H9 (cell line): ENCODE data around the gene PROKR1. TPM values are rescaled to one million over a fixed set of nuclear protein-coding genes. Genes with fewer than 3 reads are reported as not detected.

Experiments
- DNase-seq: peaks from one replicate; pipeline ENCODE4 v3.0.0-alpha.2; 2017
- H2AFZ ChIP-seq: one replicate; pipeline ENCODE4 v1.6.1; 2013; ENCODE audit warnings: mild to moderate bottlenecking, low read length, control low read depth, moderate library complexity
- H2AK5ac ChIP-seq: 2 replicates; pipeline ENCODE4 v1.6.1; 2013; ENCODE audit warnings: low read length, control low read depth, mixed read lengths; ENCODE audit not compliant: insufficient read length
- H2BK120ac ChIP-seq: one replicate; pipeline ENCODE4 v1.6.1; 2013; ENCODE audit warnings: low read depth, mild to moderate bottlenecking, low read length, control low read depth, inconsistent platforms; ENCODE audit not compliant: poor library complexity, severe bottlenecking
- H2BK12ac ChIP-seq: 2 replicates; pipeline ENCODE4 v1.6.1; 2013; ENCODE audit warnings: low read length, control low read depth, mixed read lengths, low read depth; ENCODE audit not compliant: insufficient read length
- H2BK15ac ChIP-seq: 2 replicates; pipeline ENCODE4 v1.6.1; 2013; ENCODE audit warnings: low read depth, low read length, control low read depth
- H2BK20ac ChIP-seq: one replicate; pipeline ENCODE4 v1.6.1; 2013; ENCODE audit warnings: low read depth, mild to moderate bottlenecking, low read length, control low read depth, inconsistent platforms; ENCODE audit not compliant: poor library complexity, severe bottlenecking
- H2BK5ac ChIP-seq: 2 replicates; pipeline ENCODE4 v1.6.1; 2013; ENCODE audit warnings: low read length, control low read depth, mixed read lengths; ENCODE audit not compliant: insufficient read length
- H3K14ac ChIP-seq: 2 replicates; pipeline ENCODE4 v1.6.1; 2013; ENCODE audit warnings: low read length, control low read depth; ENCODE audit not compliant: insufficient read depth
- H3K18ac ChIP-seq: 2 replicates; pipeline ENCODE4 v1.6.1; 2013; ENCODE audit warnings: low read depth, mild to moderate bottlenecking, mixed read lengths, low read length, control low read depth; ENCODE audit not compliant: insufficient read length
- H3K23ac ChIP-seq: 2 replicates; pipeline ENCODE4 v1.6.1; 2013; ENCODE audit warnings: low read length, control low read depth, mixed read lengths, low read depth; ENCODE audit not compliant: insufficient read length
- H3K23me2 ChIP-seq: 2 replicates; pipeline ENCODE4 v1.6.1; 2013; ENCODE audit warnings: low read depth, mild to moderate bottlenecking, mixed read lengths, low read length, control low read depth; ENCODE audit not compliant: insufficient read length, poor library complexity, severe bottlenecking
- H3K27ac ChIP-seq: 2 replicates; pipeline ENCODE4 v1.5.1; 2013; ENCODE audit warnings: low read length, control low read depth, mixed read lengths, low read depth; ENCODE audit not compliant: insufficient read length
- H3K27me3 ChIP-seq: 2 replicates; pipeline ENCODE4 v1.6.1; 2013; ENCODE audit warnings: low read length, control low read depth, inconsistent platforms; ENCODE audit not compliant: insufficient read depth
- H3K4ac ChIP-seq: 2 replicates; pipeline ENCODE4 v1.6.1; 2013; ENCODE audit warnings: low read depth, mild to moderate bottlenecking, control low read depth, inconsistent platforms, low read length, moderate library complexity
- H3K4me1 ChIP-seq: 2 replicates; pipeline ENCODE4 v1.6.1; 2013; ENCODE audit warnings: low read length, control low read depth, inconsistent platforms; ENCODE audit not compliant: insufficient read depth
- H3K4me2 ChIP-seq: 2 replicates; pipeline ENCODE4 v1.6.1; 2013; ENCODE audit warnings: low read length, control low read depth, mixed read lengths; ENCODE audit not compliant: insufficient read length, insufficient read depth
- H3K56ac ChIP-seq: 2 replicates; pipeline ENCODE4 v1.6.1; 2013; ENCODE audit warnings: low read depth, mild to moderate bottlenecking, mixed read lengths, low read length, control low read depth; ENCODE audit not compliant: insufficient read length
- H3K79me1 ChIP-seq: 2 replicates; pipeline ENCODE4 v1.6.1; 2013; ENCODE audit warnings: low read depth, mild to moderate bottlenecking, moderate library complexity, low read length, control low read depth, inconsistent platforms; ENCODE audit not compliant: insufficient read depth, poor library complexity, severe bottlenecking
- H3K79me2 ChIP-seq: 2 replicates; pipeline ENCODE4 v1.6.1; 2013; ENCODE audit warnings: low read length, control low read depth, inconsistent platforms; ENCODE audit not compliant: insufficient read depth
- H3K9ac ChIP-seq: 2 replicates; pipeline ENCODE4 v1.6.1; 2013; ENCODE audit warnings: low read length, control low read depth, mixed read lengths; ENCODE audit not compliant: insufficient read length; ENCODE audit errors: extremely low read depth
- H3K9me3 ChIP-seq: one replicate; pipeline ENCODE4 v1.6.1; 2013; ENCODE audit warnings: low read depth, low read length, inconsistent platforms; ENCODE audit not compliant: control insufficient read depth
- H3T11ph ChIP-seq: one replicate; pipeline ENCODE4 v1.6.1; 2013; ENCODE audit warnings: mild to moderate bottlenecking, low read length, control low read depth, inconsistent platforms
- H4K20me1 ChIP-seq: one replicate; pipeline ENCODE4 v1.6.1; 2013; ENCODE audit not compliant: control insufficient read depth, insufficient read length, insufficient read depth
- H4K5ac ChIP-seq: 2 replicates; pipeline ENCODE4 v1.6.1; 2013; ENCODE audit warnings: low read depth, mild to moderate bottlenecking, mixed read lengths, low read length, control low read depth; ENCODE audit not compliant: insufficient read length
- H4K8ac ChIP-seq: replicated peaks from 2 replicates; pipeline ENCODE4 v1.6.1; 2013; ENCODE audit warnings: low read length, control low read depth, mixed read lengths, low read depth; ENCODE audit not compliant: insufficient read length
- H4K91ac ChIP-seq: 2 replicates; pipeline ENCODE4 v1.6.1; 2013; ENCODE audit warnings: low read depth, mild to moderate bottlenecking, moderate library complexity, mixed read lengths, low read length, control low read depth; ENCODE audit not compliant: insufficient read length
- H3K27ac Mint-ChIP-seq, 3 experiments: 2 replicates in 2 of 3; 3 replicates in 1 of 3; pipeline ENCODE4 v1.8.0; 2020 to 2021; ENCODE audit warnings: mixed read lengths in 3 of 3, mild to moderate bottlenecking in 1 of 3, moderate library complexity in 1 of 3
- H3K27me3 Mint-ChIP-seq: 2 replicates; pipeline ENCODE4 v1.8.0; 2021; ENCODE audit warnings: low read depth, mild to moderate bottlenecking, moderate library complexity, mixed read lengths
- H3K36me3 Mint-ChIP-seq, 3 experiments: 2 replicates in 2 of 3; 3 replicates in 1 of 3; pipeline ENCODE4 v1.8.0; 2020 to 2021; ENCODE audit warnings: low read depth in 3 of 3, mixed read lengths in 3 of 3; ENCODE audit not compliant: insufficient read depth in 1 of 3
- H3K4me1 Mint-ChIP-seq, 2 experiments: 2 replicates each; pipeline ENCODE4 v1.8.0; 2020; ENCODE audit warnings: mixed read lengths in 2 of 2
- H3K4me3 Mint-ChIP-seq, 2 experiments: 2 replicates in 1 of 2; 3 replicates in 1 of 2; pipeline ENCODE4 v1.8.0; 2020 to 2021; ENCODE audit warnings: mild to moderate bottlenecking in 2 of 2, mixed read lengths in 2 of 2, moderate library complexity in 1 of 2
- H3K9me3 Mint-ChIP-seq, 2 experiments: 2 replicates in 1 of 2; 3 replicates in 1 of 2; pipeline ENCODE4 v1.8.0; 2020; ENCODE audit warnings: mild to moderate bottlenecking in 2 of 2, mixed read lengths in 2 of 2, moderate library complexity in 1 of 2
- CTCF ChIP-seq: fragments of 200-600 bp; sonication (generic); conservative IDR thresholded peaks from 3 replicates; pipeline ENCODE4 v1.8.0; 2021; ENCODE audit warnings: antibody characterized with exemption, mild to moderate bottlenecking
- WGBS: extraction: QIAGEN DNeasy Blood & Tissue Kit; methylation state at CpG from one replicate; pipeline ENCODE4 v1.1.7; 2013; ENCODE audit warnings: missing lambda C conversion rate, low lambda C conversion rate, mixed read lengths; ENCODE audit not compliant: insufficient read length; ENCODE audit errors: extremely low coverage; 5-methylcytosine and 5-hydroxymethylcytosine counted together
- total RNA-seq: library from RNA; stranded (reverse); gene quantifications from 2 replicates; pipeline ENCODE4 v1.2.1, GENCODE V29; 2021

PROKR1 gene
- total RNA-seq, 1 experiment from 2014 or later, result 1.5 TPM

- no peaks in the 10 kb centered on the region for H3K27me3 Mint-ChIP-seq
- Histone ChIP-seq H2BK5ac (no peak overlapping the region), H2BK120ac (no peak overlapping the region), H4K91ac (no peak overlapping the region), H3K18ac (no peak overlapping the region), H4K5ac (no peak overlapping the region), H3K56ac (no peak overlapping the region), H2BK20ac (no peak overlapping the region), H3K9me3 (no peaks in the 10 kb centered on the region), H2AFZ (no peak overlapping the region), H4K20me1 (no peaks in the 10 kb centered on the region), H4K8ac (no peak overlapping the region), H2BK12ac (no peak overlapping the region), H3K23ac (no peak overlapping the region), H3K23me2 (no peaks in the 10 kb centered on the region), H3K4ac (no peak overlapping the region), H3K79me2 (no peaks in the 10 kb centered on the region), H3K9ac (no peak overlapping the region), H3T11ph (no peak overlapping the region), H2AK5ac (no peak overlapping the region), H3K27ac (no peak overlapping the region), H3K79me1 (no peaks in the 10 kb centered on the region), H2BK15ac (no peak overlapping the region), H3K27me3 (no peaks in the 10 kb centered on the region), H3K4me2 (no peak overlapping the region), H3K14ac (no peak overlapping the region), H3K4me1 (no peaks in the 10 kb centered on the region)
- no peak overlapping the region for H3K27ac Mint-ChIP-seq
- H3K4me3 Mint-ChIP-seq, result no peak overlapping the region
- no peaks in the 10 kb centered on the region for H3K36me3 Mint-ChIP-seq
- peaks cover 0 to 2% of the 10 kb centered on the region in 2 experiments; a peak in 2 of 4 replicates for H3K4me1 Mint-ChIP-seq
- no peak for TF ChIP-seq CTCF
- DNase-seq, result no peak
- WGBS, result no CpG with 5 or more reads among the region's 7 CpGs
- H3K9me3 Mint-ChIP-seq, result no peaks in the 10 kb centered on the region; a peak in 1 of 5 replicates
Observed at GRCh38 chr2:68663371-68664156, 20.2 kb downstream of the PROKR1 start.
